HG02678 (cell line): ENCODE measurements around the gene SLC6A1.
A peak's percentile ranks its signal among the peaks of the same experiment; 100 is the strongest.

Experiments
- ATAC-seq: cut with Tn5 transposase; IDR thresholded peaks from one replicate; pipeline ENCODE4 v1.9.1; 2021; ENCODE audit warnings: mild to moderate bottlenecking, moderate library complexity; ENCODE audit not compliant: unreplicated experiment

SLC6A1 gene

DNA sequence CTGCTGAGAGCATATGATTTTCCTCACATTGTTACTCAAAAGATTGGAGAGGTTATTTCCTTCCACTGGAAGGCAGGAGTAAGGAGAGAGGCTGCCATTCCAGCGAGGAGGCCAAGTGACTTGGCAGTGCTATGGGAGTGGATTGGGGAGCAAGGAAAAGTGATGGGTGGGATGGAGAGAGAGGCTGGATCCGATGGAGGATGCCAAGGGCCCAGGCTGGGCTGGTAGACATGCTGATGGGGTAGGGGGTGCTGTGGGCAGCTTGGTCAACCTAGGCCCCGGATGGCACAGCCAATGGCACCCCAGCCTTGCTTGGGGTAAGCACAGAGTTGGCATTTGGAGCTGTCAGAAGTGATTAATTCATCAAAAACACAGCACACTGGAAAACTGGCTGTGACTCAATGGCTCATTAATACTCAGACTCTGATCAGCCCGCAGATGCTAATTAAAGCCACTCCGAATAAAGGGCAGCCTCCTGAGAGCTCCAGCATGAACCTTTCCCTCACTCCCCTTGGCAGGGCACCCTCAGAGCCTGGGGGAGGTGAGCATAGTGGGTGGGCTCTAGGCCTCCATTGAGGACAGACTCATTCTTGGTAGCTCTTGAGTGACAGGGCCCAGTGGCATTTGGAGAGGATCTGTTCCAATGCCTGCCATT is 22.1 kb upstream of the SLC6A1 start:
- ATAC-seq = no peak

DNA sequence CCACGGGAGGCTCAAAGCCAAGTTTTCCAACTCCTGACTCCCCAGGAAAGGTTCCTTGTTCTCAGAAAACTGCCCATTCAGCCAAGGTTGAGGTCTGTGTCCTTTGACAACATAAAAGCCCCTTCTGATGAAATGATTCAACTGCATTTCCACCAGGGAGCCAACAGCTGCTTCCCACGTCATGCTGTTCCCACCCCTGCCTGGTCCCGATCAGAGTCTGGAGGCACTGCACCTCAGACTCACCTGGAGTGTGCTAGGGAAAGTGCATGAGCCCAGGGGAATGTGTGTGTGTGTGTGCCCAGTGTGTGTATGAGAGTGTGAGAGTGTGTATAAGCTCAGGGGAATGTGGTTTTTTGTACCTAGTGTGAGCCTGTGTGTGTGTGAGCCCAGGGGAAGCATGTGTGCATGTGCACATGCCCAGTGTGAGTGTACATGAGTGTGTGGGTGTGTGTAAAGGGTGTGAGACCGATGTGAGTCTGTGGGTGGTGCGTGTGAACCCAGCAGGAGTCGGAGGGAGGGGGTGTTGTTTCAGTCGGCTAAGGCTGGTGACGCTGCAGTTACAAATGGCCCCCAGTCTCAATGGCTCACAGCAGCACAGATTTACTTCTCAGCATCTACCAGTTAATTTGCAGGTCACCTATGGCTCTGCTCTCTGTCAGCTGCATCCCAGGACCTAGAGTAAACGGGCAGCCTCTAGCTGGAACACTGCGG is 20.3 kb upstream of the SLC6A1 start:
- ATAC-seq = no peak

DNA sequence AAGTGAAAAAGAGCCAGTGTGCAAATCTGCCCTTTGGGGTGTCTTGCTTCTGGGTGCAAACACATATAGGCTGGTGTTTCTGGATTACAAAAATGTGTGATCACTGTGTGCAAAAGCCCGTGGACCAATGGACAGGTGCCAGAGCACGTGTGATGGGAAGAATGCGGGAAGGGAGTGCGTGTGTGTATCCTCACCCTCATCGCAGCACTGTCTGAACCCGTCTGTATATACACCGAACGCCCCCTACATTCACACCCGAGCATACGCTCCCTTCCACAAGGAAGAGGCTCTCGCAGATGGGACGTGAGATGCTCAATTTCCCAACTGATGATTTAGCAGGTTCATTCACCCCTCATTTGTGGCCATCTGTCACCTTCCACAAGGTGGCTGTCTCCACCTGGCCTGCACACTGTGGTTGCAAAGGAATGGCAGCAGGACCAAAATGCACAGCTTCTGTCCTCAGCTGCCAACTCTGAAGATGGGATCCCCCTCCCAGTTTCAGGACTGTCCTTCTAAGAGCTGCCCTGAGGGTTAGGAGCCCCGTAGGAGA is 19.4 kb upstream of the SLC6A1 start:
- ATAC-seq = no peak

DNA sequence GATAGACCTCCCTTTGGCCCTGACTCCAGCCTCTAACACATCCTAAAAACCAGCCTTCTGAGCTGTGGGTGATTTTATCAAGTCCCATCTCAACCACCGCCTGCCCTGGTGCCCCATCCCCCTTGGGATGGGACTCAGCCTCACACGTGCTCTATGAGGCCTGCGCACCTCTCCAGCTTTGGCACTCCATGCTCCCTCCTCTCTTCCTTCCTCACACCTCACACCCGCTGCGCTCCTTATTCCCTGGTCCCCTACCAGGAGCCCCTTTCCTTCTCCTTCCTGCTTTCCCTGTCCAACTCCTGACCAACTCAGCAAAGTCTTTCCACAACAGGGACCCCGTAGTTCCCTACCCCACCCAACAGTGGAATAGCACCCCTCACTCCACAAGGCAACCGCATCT is 18.4 kb upstream of the SLC6A1 start:
- no peak for ATAC-seq

DNA sequence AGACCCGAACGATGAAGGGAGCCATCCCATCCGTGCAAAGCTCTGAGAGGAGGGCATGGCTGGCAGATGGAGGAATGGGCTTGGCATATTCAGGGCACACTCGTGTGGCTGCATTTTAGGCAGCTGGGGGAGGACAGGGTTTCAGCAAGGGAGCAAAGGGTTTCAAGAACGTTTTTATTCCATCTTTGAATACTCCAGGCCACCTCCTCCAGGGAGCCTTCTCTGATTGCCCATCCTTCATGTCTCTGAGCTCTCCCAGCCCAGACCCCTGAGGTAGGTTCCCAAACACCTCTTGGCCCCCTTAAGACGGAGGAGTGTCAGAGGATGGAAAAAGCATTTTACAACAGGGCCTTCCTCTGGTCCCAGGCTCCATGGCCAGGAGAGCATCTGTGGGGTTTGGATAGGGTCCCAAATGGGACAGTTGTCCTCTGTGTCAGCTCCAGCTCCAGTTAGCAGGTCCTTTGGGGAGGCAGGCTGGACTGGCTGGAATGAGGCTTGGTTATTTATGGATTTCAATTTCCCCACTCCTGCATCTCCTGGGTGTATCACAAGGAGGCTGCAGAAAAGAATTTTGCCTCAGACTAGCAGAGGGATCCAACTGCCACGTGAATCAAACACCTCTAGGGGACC is 17.7 kb upstream of the SLC6A1 start:
- ATAC-seq = no peak

DNA sequence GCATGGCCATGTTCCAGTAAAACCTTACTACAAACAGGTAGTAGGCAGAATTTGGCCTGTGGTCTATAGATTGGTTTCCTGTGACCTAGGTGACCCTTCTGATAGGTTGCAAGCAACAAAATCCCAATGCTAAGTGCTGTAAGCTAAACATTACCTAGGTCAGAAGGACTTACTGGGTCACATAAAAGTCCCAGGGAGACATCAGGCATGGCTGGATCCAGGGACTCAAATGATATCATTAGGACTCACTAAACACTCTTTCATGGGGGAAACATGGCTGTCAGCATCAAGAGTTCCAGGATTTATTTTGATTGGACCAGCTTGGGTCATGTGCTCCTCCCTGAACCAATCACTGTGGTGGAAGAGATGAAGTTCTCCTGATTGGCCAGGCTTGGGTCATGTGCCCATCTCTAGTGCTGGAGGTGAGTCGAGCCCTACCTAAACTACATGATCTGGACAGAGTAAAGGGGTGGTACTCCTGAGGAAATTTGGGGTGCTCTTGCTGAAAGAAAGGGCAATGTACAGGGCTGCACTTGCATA is 16.8 kb upstream of the SLC6A1 start:
- no peak for ATAC-seq

DNA sequence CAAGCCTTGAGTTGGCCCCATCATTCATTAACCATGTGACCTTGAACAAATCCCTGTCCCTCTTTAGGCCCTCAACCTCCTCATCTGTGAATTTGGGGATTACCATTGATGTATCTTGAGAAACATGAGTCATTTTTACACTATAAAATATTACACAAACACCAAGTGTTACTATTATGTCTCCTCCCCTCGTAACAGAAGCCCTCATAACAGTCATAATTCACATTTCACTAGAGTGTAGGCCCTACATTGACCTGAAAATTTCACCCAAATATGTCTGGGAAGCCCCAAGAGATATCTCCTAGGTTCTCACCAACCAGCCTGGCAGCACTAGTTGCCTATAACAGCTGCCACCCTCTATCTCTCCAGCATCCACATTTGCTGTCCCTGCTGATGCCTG is 15.8 kb upstream of the SLC6A1 start:
- ATAC-seq = no peak

DNA sequence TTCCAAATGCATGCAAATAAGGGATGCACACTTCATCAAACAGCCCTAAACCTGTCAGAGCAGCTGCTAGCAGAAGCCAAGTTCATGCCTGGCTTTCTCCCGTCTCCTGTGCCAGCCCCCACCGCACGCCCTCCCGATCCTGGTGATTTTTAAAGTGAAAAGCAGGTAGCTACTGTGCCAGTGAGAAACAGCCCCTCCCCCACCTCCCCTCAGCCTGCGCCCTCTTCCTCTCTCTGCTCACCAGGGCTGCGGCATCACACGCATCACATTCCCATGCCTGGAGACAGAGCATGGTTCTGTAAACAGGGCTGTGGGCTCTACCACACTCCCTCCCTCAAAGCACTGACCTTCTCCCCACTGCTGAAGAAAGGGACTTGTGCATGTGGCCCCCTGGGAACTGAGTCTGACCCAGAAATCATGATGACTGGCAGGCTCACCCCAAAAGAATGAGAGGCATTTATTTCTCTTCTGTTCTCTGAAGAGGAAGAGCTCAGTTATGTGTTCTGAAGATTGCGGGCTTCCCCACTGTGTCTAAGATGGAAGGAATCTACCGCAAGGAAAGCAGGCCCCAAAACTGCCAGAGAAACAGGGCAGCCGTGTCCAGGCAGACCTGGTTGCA is 14.5 kb upstream of the SLC6A1 start:
- ATAC-seq = no peak

DNA sequence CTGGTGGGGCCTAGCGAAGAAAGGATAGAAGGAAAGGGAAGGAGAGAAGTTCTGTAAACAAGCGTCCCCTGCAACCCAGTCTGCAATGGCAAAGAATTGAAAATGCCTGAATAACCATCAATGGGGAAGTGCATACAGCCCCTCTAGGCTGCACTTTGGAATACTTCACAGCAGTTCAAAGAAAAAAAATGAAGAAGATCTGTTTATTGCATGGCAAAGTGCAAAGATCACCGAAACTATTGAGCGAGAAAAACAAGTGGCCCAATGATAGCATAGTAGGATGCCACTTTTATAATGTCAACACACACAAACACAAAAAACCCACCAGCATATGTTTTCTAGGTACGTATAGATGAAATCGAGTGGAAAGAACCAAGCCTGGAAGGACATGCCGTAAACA is 13.6 kb upstream of the SLC6A1 start:
- no peak for ATAC-seq

DNA sequence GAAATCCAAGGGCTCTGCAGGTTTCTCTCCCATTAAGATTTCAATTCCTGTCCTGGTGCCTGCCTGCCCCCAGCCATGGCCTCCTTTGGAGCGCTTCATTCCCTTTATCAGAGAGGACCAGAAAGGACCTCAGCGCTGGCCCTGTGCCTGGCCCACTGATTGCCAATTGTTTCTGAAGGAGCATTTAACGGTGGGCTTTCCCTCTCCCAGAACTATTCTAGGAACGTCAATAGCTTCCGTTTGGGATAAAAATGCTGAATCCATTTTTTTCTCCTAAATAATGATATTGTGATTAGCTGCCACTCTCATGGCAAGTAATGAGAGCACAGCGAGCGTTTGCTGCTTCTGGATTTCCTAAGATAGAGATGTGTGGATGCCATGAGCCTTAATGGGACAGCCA is 12.2 kb upstream of the SLC6A1 start:
- ATAC-seq = no peak

DNA sequence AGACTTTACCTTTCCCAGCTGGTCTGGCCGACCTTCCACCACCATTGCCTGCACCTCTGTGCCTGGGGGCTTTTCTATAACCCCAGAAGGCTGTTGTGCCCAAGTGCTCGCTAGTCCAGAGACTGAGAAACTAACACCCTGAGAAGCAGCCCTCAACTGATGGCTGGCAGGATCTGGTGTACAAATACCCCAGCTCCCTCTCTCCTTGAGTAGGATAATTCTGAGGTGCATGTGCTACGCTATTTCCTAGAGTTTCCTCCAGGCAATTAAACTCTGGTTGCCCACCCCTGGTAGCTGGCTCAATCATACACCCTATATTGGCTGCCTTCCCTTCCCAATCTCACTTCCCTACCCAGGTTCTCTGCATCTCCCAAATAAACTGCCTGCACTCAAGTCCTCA is 11.5 kb upstream of the SLC6A1 start:
- no peak for ATAC-seq

DNA sequence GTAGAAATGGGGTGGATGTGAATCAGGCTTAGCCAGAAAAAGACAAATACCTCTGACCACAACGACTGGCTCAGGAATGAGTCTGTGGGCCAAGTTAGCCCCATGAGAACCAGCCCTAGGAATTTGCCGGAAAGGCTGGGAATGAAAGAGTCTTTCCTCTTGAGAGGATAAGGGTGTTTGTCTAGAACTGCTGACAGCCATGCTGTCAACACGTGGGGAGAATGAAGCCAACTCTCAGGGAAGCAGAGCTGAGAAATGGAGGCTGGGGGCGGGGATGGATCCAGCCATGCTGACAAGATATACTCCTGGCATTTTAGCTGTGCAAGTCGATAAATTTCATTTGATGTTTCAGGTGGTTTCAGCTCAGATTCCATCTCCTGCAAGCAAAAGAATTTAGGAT is 10.6 kb upstream of the SLC6A1 start:
- ATAC-seq = no peak

DNA sequence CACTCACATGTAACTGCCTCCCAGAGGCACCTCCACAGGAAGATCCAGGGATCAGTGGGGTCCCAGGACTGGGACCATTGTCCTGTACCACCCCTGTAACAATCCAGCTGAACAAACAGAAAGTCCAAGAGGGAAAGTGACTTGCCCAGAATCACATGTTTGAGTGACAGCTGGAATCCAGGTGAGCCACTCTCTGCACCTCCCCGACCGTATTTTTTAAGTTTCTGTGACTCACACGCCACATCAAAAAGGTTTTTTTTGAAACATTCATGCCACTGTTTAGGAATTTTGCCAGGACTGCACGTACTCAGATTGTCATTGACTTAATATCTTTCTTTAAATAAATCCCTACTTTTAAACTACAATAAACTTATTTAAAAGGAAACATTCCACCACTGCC is 9.8 kb upstream of the SLC6A1 start:
- no peak for ATAC-seq

DNA sequence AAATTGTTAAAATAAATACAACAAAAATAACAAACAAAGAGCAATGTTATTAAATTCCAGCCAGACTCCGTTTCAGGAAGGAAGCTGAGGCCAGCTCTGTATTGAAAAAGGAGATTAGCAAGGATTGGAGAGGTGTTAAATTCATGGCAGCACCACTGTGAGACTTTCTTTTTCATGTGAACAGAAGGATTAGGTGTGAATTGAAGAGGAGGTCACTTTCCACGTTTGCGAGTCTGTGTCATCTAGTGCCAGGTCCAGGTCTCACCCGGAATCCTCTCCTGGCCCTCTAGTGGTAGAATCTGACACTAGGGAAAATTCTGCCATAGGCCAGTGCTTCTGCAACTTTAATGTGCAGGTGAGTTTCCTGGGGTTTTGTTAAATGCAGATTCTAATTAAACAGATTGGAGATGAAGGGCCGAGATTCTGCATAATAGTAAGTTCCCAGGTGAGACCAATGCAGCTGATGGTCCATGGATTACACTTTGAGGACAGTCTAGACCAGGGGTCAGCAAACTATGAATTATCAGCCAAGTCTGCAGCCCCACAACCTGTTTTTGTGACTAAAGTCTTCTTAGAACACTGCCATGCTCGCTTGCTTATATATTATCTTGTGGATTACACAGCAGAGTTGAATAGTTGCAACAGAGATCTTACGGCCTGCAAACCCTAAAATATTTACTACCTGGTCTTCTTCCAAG is 9.2 kb upstream of the SLC6A1 start:
- ATAC-seq = peak; percentile 62

DNA sequence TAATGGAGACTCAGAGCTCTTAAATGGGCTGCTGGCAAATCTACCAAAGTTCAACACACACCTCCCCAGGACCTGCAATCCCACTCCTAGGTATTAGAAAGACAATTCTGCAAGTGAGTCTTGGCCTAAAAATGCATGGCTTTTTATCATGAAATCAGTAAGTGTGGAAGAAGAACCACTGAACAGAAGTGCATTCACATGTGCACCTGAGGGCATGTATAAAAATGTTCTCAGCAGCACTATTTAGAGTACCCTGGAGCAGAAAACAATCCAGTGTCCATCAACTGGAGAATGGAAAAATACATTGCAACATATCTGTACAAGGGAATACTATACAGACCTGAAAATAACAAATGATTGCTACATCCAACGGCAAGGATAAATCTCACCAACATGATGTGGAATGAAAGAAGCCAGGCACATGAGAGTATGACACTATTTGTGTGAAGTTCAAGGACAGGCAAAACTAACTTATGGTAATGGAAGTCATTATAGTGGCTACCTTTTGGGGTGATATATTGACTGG is 8.1 kb upstream of the SLC6A1 start:
- ATAC-seq = no peak

DNA sequence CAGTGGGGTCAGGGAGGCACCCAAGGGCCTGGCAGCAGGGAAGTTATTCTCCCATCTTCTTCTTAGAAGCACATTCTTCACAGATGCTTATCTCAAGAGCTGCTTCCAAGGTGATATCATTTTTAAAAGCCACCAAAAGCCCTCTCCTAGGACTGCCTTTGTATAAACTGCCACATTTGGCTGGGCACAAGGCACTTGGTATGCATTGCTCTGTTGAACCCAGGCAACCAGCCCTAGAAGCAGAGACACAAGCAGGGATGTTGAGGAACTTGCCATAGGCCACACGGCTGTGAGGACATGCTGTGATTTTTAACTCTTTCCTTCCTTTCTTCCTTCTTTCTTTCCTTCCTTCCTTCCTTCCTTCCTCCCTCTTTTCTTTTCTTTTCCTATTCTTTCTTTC is 7.4 kb upstream of the SLC6A1 start:
- no peak for ATAC-seq

DNA sequence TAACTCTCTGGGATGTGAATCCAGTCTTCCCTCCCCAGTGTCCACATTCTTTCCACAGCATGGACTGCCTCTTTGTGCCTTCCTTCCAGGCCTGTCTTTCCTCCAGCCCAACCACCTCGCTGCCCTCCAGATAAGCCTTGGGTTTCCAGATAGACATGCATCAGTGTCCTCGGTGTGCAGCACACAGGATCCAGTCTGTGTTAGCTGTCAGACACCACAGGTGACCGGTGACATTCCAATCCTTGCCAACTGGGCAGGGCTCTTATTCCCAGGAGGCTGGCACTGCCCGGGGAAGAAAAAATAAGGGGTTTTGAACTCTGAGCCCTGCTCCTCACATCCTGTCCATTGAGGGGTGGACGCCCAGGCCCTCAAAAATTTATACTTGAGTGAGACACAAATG is 6.0 kb upstream of the SLC6A1 start:
- no peak for ATAC-seq

DNA sequence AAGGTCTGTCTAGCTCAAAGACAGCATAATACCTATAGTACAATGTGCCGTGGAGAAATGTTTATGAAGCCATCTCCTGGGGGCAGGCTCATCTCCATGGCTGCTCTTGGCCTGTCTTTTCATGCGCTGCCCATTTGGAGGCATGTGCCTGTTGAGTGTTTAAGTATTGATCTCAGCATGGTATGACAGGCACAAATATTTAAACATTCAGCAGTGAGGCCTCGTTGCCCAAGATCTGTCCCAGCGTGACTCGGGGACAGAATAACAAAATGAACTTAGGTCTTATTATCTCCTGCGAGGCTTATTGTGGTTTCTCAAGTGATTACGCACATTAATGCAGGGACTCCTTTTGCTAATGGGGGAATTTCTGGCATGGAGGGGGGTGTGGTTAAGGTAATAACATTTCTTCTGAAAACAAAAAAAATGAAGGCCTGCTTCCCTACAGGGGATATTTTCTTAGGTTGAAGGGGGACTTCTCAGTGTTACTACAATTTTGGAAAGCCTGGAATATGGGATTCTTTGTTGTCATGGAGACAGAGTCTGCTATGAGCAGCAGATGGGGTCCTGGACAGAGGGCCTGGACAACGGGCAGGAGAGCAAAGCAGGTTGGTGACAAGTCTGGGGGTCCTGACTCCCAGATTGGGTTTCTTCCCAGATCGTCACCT is 4.4 kb upstream of the SLC6A1 start:
- no peak for ATAC-seq

DNA sequence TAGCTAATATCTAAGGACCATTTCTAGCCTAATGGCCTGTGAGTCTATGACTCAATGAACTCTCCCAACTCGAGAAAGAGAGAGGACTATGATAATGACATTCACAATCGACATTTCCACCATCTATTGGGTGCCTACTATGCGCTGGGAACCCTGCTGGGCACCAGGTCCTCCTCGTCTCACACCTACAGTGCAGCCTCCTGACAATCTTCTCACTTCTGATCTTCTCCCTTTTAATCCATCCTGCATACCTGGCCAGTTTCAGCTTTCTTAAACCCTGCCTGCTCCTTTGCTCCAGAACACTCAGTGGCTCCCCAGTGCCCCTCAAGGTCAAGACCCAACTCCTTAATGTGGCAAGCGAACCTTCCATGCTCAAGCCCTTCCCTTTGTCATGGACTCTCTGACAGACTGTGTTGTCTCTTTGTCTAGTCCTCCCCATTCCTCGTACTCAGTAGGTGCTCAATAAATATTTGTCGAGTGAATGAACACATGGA is 3.5 kb upstream of the SLC6A1 start:
- ATAC-seq = no peak
